A673 (cell line): ENCODE measurements around the gene STXBP2.

ENCODE experiments used
- CTCF ChIP-seq: fragments of 300-800, 200-600 bp; sonication (generic); conservative IDR thresholded peaks from 2 replicates; pipeline ENCODE4 v1.5.1; 2017; ENCODE audit warnings: low read depth, mild to moderate bottlenecking, antibody characterized with exemption, low read length, moderate library complexity, mixed read lengths
- EZH2 ChIP-seq: fragments of 200-600 bp; sonication (generic); IDR thresholded peaks from 2 replicates; pipeline ENCODE4 v1.6.1; 2017; ENCODE audit warnings: borderline replicate concordance, low read depth, mild to moderate bottlenecking, mixed read lengths, antibody characterized with exemption, low read length; ENCODE audit not compliant: poor library complexity, severe bottlenecking

- no peak for TF ChIP-seq CTCF
- no peak for TF ChIP-seq EZH2
Measured at GRCh38 chr19:7636317-7636690, 606 bp upstream of the STXBP2 start.
